GM12878 (cell line): ENCODE data around the gene KCTD17. TPM values are rescaled to one million over a fixed set of nuclear protein-coding genes. Genes with fewer than 3 reads are reported as not detected.

ENCODE experiments used
- ATAC-seq: fragments of 200-7000 bp; cut with Tn5 transposase; 3 replicates; pipeline ENCODE4 v1.9.1; 2020; ENCODE audit warnings: mild to moderate bottlenecking, moderate library complexity
- BruUV-seq: library from RNA; stranded (reverse); fragments of 400-500 nt; replicated peaks from 2 replicates; lab custom pipeline; 2021; lab: Mats Ljungman, UMichigan
- CTCF ChIA-PET: fragments of 300-600 bp; sonication (Branson Sonifier 250); formaldehyde crosslinking; extraction: SDS; loops from one replicate; lab custom pipeline; 2021; ENCODE audit warnings: inconsistent platforms; lab: Yijun Ruan, JAX
- POLR2A ChIA-PET: fragments of 350-600 bp; formaldehyde crosslinking; extraction: SDS; loops from one replicate; lab custom pipeline; 2021; ENCODE audit warnings: inconsistent platforms; lab: Charles Lee
- RAD21 ChIA-PET: fragments of 300-600 bp; sonication (Branson Sonifier 250); formaldehyde crosslinking; loops from one replicate; lab custom pipeline; 2023; ENCODE audit warnings: antibody characterized with exemption; ENCODE audit not compliant: unreplicated experiment; lab: Charles Lee
- SMC1A ChIA-PET: fragments of 300-600 bp; sonication (Branson Sonifier 250); formaldehyde crosslinking; loops from one replicate; lab custom pipeline; 2023; ENCODE audit not compliant: unreplicated experiment, uncharacterized antibody; lab: Charles Lee
- DNase-seq: peaks from one replicate; pipeline ENCODE4 v3.0.0-alpha.2; 2011; ENCODE audit warnings: low read depth, low spot score
- FAIRE-seq: peaks from 3 replicates; lab custom pipeline; 2011; peaks lifted over from hg19 to GRCh38; lab: Jason Lieb, UNC
- H2AFZ ChIP-seq: 2 replicates; pipeline ENCODE4 v1.6.0; 2011; ENCODE audit warnings: low read depth, low read length, control low read depth; ENCODE audit not compliant: control insufficient read depth
- H3K27ac ChIP-seq: 2 replicates; pipeline ENCODE4 v1.5.1; 2011; ENCODE audit warnings: control low read depth; ENCODE audit not compliant: control insufficient read depth, insufficient read depth
- H3K27me3 ChIP-seq, 2 experiments: replicated peaks in 1 of 2; 2 replicates each; pipeline versions ENCODE4 v1.6.0 to v1.6.1; 2011; ENCODE audit warnings: low read length in 1 of 2; ENCODE audit not compliant: control insufficient read depth in 2 of 2, insufficient read depth in 2 of 2
- H3K36me3 ChIP-seq, 2 experiments: 2 replicates each; pipeline ENCODE4 v1.5.1; 2011; ENCODE audit warnings: low read length in 1 of 2; ENCODE audit not compliant: control insufficient read depth in 2 of 2, insufficient read depth in 2 of 2
- H3K4me1 ChIP-seq: 2 replicates; pipeline ENCODE4 v1.6.1; 2011; ENCODE audit warnings: mild to moderate bottlenecking, low read length, moderate library complexity, mixed read lengths; ENCODE audit not compliant: control insufficient read depth, insufficient read depth
- H3K4me2 ChIP-seq: 2 replicates; pipeline ENCODE4 v1.6.0; 2011; ENCODE audit warnings: control low read depth; ENCODE audit not compliant: control insufficient read depth, insufficient read depth
- H3K4me3 ChIP-seq: fragments of 200-600 bp; sonication (generic); 2 replicates; pipeline ENCODE4 v1.5.1; 2016
- H3K79me2 ChIP-seq: 2 replicates; pipeline ENCODE4 v1.6.0; 2011; ENCODE audit warnings: low read length; ENCODE audit not compliant: control insufficient read depth, insufficient read depth
- H3K9ac ChIP-seq: 2 replicates; pipeline ENCODE4 v1.8.0; 2011; ENCODE audit warnings: low read length, control low read depth, mixed read lengths; ENCODE audit not compliant: control insufficient read depth, insufficient read depth
- H3K9me3 ChIP-seq: replicated peaks from 3 replicates; pipeline ENCODE4 v1.5.1; 2011; ENCODE audit warnings: mild to moderate bottlenecking, low read length; ENCODE audit not compliant: control insufficient read depth, insufficient read depth
- H4K20me1 ChIP-seq: 2 replicates; pipeline ENCODE4 v1.6.0; 2011; ENCODE audit not compliant: control insufficient read depth, insufficient read depth
- CREM ChIP-seq: IDR thresholded peaks from 2 replicates; pipeline ENCODE4 v1.6.1; 2014; ENCODE audit warnings: antibody characterized with exemption, low read depth
- CUX1 ChIP-seq: IDR thresholded peaks from 2 replicates; pipeline ENCODE4 v1.6.1; 2012; ENCODE audit warnings: improper control_type of control experiment, low read depth, low read length; ENCODE audit not compliant: insufficient replicate concordance
- ESRRA ChIP-seq: IDR thresholded peaks from 2 replicates; pipeline ENCODE4 v1.6.1; 2012; ENCODE audit warnings: mild to moderate bottlenecking, low read length, improper control_type of control experiment
- IRF4 ChIP-seq: IDR thresholded peaks from 2 replicates; pipeline ENCODE4 v1.6.1; 2011; ENCODE audit warnings: low read depth, low read length
- KAT2A ChIP-seq: conservative IDR thresholded peaks from 2 replicates; pipeline ENCODE4 v1.6.1; 2011; ENCODE audit warnings: low read depth, low read length; ENCODE audit not compliant: control insufficient read depth
- SPI1 ChIP-seq: IDR thresholded peaks from 2 replicates; pipeline ENCODE4 v1.6.1; 2011; ENCODE audit warnings: low read depth, mild to moderate bottlenecking, low read length, moderate library complexity, borderline replicate concordance; ENCODE audit not compliant: insufficient read depth
- TCF3 ChIP-seq: IDR thresholded peaks from 2 replicates; pipeline ENCODE4 v1.6.1; 2012; ENCODE audit warnings: low read depth, mild to moderate bottlenecking, low read length, borderline replicate concordance; ENCODE audit not compliant: insufficient read depth
- ZNF622 ChIP-seq: fragments of 450-650 bp; IDR thresholded peaks from 2 replicates; pipeline ENCODE4 v1.6.1; 2017; ENCODE audit warnings: mild to moderate bottlenecking, inconsistent platforms
- WGBS: methylation state at CpG from one replicate; pipeline ENCODE4 v1.1.6; 2016; ENCODE audit warnings: low lambda C conversion rate; ENCODE audit not compliant: insufficient replicate concordance, insufficient coverage; ENCODE audit errors: missing lambda C conversion rate; 5-methylcytosine and 5-hydroxymethylcytosine counted together
- in situ Hi-C: fragments of 300-500 bp; cut with MboI; formaldehyde crosslinking; loops from 9 replicates; pipeline ENCODE4 v1.14.3; 2018; ENCODE audit warnings: mixed read lengths
- intact Hi-C: fragments of 100-400 bp; cut with micrococcal nuclease; formaldehyde crosslinking; loops from one replicate; pipeline ENCODE4 v1.14.2; 2022; ENCODE audit not compliant: unreplicated experiment
- polyA plus RNA-seq, 11 experiments: library from polyadenylated mRNA; depleted of rRNA in 4 of 11; unstranded in 6 of 11; stranded (reverse) in 5 of 11; fragments of >200 nt; fragmentation: Nextera tagmentation in 4 of 11; fragmentation: Illumina TruSeq in 1 of 11; extraction: Ambion mirVana in 4 of 11; extraction: Trizol in 1 of 11; gene quantifications; 1 replicate in 1 of 11; 2 replicates in 10 of 11; pipeline versions ENCODE4 v1.2.1 to v1.2.3, GENCODE V29; 2011 to 2016; ENCODE audit warnings: inconsistent platforms in 2 of 11, missing spikeins in 2 of 11, low read depth in 1 of 11
- total RNA-seq, 4 experiments: library from RNA; depleted of rRNA in 3 of 4; stranded (reverse); fragments of >200 nt in 3 of 4; fragmentation: Illumina TruSeq in 1 of 4; extraction: Trizol in 1 of 4; gene quantifications; 2 replicates each; pipeline versions ENCODE4 v1.2.1 to v1.2.3, GENCODE V29; 2013 to 2021
- TF ChIP-seq, protein P1 (sequence below), 3 experiments: IDR thresholded peaks in 2 of 3; conservative IDR thresholded peaks in 1 of 3; 2 replicates each; pipeline ENCODE4 v1.5.1; 2011; ENCODE audit warnings: low read depth in 3 of 3, low read length in 3 of 3, mild to moderate bottlenecking in 3 of 3, control low read depth in 2 of 3, moderate library complexity in 2 of 3, inconsistent platforms in 1 of 3, mixed read lengths in 1 of 3; ENCODE audit not compliant: control insufficient read depth in 2 of 3, insufficient read depth in 1 of 3; ENCODE audit errors: extremely low read depth in 1 of 3
- TF ChIP-seq, protein P2 (sequence below): IDR thresholded peaks from 2 replicates; pipeline ENCODE4 v1.6.1; 2011; ENCODE audit warnings: borderline replicate concordance, low read depth, mild to moderate bottlenecking, moderate library complexity, low read length; ENCODE audit not compliant: insufficient read depth, poor library complexity, severe bottlenecking
- TF ChIP-seq, protein P3 (sequence below): IDR thresholded peaks from 2 replicates; pipeline ENCODE4 v1.6.1; 2011; ENCODE audit warnings: borderline replicate concordance, low read depth, mild to moderate bottlenecking, moderate library complexity, mixed read lengths, low read length; ENCODE audit not compliant: insufficient read depth; ENCODE audit errors: extremely low read length

The KCTD17 gene
- total and polyA plus RNA-seq, 10 of the 15 experiments (the other 5 are each of a cell fraction or from before 2014, with no cell fraction given): 0.16 to 18.4 (median 10.1) TPM; not detected in 1

- TF ChIP-seq, protein P1, sequence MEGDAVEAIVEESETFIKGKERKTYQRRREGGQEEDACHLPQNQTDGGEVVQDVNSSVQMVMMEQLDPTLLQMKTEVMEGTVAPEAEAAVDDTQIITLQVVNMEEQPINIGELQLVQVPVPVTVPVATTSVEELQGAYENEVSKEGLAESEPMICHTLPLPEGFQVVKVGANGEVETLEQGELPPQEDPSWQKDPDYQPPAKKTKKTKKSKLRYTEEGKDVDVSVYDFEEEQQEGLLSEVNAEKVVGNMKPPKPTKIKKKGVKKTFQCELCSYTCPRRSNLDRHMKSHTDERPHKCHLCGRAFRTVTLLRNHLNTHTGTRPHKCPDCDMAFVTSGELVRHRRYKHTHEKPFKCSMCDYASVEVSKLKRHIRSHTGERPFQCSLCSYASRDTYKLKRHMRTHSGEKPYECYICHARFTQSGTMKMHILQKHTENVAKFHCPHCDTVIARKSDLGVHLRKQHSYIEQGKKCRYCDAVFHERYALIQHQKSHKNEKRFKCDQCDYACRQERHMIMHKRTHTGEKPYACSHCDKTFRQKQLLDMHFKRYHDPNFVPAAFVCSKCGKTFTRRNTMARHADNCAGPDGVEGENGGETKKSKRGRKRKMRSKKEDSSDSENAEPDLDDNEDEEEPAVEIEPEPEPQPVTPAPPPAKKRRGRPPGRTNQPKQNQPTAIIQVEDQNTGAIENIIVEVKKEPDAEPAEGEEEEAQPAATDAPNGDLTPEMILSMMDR (IDR thresholded peaks at IDR 0.05 in 2 of 3, conservative IDR thresholded peaks at IDR 0.05 in 1 of 3; ENCODE audit: control insufficient read depth in 2 of 3, extremely low read depth in 1 of 3, insufficient read depth in 1 of 3, low read depth in 3 of 3, low read length in 3 of 3): no peak
- no peak for TF ChIP-seq KAT2A
- TF ChIP-seq ESRRA: no peak
- no peak for TF ChIP-seq TCF3
- TF ChIP-seq, all 136 proteins: peak for 0
Observed at GRCh38 chr22:37001826-37002225, 49.7 kb upstream of the KCTD17 start (continued).

DNA sequence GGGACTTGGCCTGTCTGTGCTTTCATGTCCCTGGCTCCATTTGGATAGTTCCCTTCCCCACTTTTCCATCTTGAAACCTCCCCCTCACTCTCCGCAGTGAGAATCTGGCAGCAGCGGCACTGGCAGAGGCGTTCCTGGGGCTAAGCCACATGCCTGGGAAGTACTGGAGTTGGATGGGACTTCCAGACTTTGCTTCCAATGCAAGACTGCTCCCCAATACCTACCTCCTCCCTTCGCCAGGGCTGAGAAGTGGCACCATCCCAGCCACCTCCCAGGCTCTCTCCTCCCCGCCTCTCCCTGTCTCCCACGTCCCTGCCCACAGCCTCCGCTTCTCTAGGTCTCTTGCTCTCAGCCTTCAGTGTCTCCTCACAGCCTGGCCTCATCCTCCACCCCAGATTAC lies 48.9 kb upstream of the KCTD17 start:
- H3K9me3 ChIP-seq: no peaks in the 10 kb centered on the region; the same call in 2 of the 3 replicates
- CTCF ChIA-PET: no interaction called here
- FAIRE-seq: no peak
- TF ChIP-seq, protein P2, sequence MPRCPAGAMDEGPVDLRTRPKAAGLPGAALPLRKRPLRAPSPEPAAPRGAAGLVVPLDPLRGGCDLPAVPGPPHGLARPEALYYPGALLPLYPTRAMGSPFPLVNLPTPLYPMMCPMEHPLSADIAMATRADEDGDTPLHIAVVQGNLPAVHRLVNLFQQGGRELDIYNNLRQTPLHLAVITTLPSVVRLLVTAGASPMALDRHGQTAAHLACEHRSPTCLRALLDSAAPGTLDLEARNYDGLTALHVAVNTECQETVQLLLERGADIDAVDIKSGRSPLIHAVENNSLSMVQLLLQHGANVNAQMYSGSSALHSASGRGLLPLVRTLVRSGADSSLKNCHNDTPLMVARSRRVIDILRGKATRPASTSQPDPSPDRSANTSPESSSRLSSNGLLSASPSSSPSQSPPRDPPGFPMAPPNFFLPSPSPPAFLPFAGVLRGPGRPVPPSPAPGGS: no peak
- no peak for TF ChIP-seq CUX1
- TF ChIP-seq IRF4: no peak
- TF ChIP-seq CREM: no peak
- TF ChIP-seq SPI1: no peak
- TF ChIP-seq ZNF622: no peak
- TF ChIP-seq, protein P3, sequence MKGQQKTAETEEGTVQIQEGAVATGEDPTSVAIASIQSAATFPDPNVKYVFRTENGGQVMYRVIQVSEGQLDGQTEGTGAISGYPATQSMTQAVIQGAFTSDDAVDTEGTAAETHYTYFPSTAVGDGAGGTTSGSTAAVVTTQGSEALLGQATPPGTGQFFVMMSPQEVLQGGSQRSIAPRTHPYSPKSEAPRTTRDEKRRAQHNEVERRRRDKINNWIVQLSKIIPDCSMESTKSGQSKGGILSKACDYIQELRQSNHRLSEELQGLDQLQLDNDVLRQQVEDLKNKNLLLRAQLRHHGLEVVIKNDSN: no peak

More for the DNA sequence above, 48.9 kb upstream of the KCTD17 start:
- Histone ChIP-seq H3K27me3 (peaks cover 0 to 5% of the 10 kb centered on the region in 2 experiments; a peak in 2 of 4 replicates), H3K4me3 (no peak overlapping the region), H2AFZ (no peak overlapping the region), H3K4me2 (no peak overlapping the region), H3K79me2 (no peaks in the 10 kb centered on the region), H3K36me3 (no peaks in the 10 kb centered on the region), H3K4me1 (no peaks in the 10 kb centered on the region), H3K9ac (no peak overlapping the region), H3K27ac (no peak overlapping the region), H4K20me1 (no peaks in the 10 kb centered on the region)
- RAD21 ChIA-PET: no interaction called here
- in situ Hi-C loops: no loop called here
- BruUV-seq: no TSS peak
- POLR2A ChIA-PET: no interaction called here
- no peak for DNase-seq
- no peak for ATAC-seq
- 41% methylated on average over 6 of the region's 7 CpGs for WGBS
- intact Hi-C loops: no loop called here
- SMC1A ChIA-PET: no interaction called here
